GM20431 (cell line): ENCODE results near the gene ANKRD12.

Experiments used
- in situ Hi-C: fragments of 300-500 bp; cut with MseI, MboI; formaldehyde crosslinking; loops from one replicate; pipeline ENCODE4 v1.15.0; 2020; ENCODE audit warnings: low sequenced_read_pairs; ENCODE audit not compliant: unreplicated experiment

Gene ANKRD12

GRCh38 chr18:9105420-9105819 is 31.2 kb upstream of the ANKRD12 start:
- in situ Hi-C loops: no loop called here

- in situ Hi-C loops: no loop called here
Observed at GRCh38 chr18:9106094-9106493, 30.5 kb upstream of the ANKRD12 start.

GRCh38 chr18:9106800-9107584 is 29.6 kb upstream of the ANKRD12 start:
- in situ Hi-C loops: no loop called here

GRCh38 chr18:9108911-9109310 is 27.7 kb upstream of the ANKRD12 start:
- in situ Hi-C loops: no loop called here

GRCh38 chr18:9109523-9109922 is 27.1 kb upstream of the ANKRD12 start:
- in situ Hi-C loops: no loop called here

- in situ Hi-C loops: no loop called here
Observed at GRCh38 chr18:9113468-9114149, 23.0 kb upstream of the ANKRD12 start.

GRCh38 chr18:9115984-9116383 is 20.6 kb upstream of the ANKRD12 start:
- in situ Hi-C loops: no loop called here

- in situ Hi-C loops: no loop called here
Observed at GRCh38 chr18:9117980-9118841, 18.4 kb upstream of the ANKRD12 start.

- in situ Hi-C loops: no loop called here
Observed at GRCh38 chr18:9120796-9121195, 15.8 kb upstream of the ANKRD12 start.

- in situ Hi-C loops: no loop called here
Observed at GRCh38 chr18:9123520-9123919, 13.1 kb upstream of the ANKRD12 start.

- in situ Hi-C loops: no loop called here
Observed at GRCh38 chr18:9124824-9125223, 11.8 kb upstream of the ANKRD12 start.

GRCh38 chr18:9126337-9126736 is 10.2 kb upstream of the ANKRD12 start:
- in situ Hi-C loops: no loop called here

GRCh38 chr18:9130195-9130594 is 6.4 kb upstream of the ANKRD12 start:
- in situ Hi-C loops: no loop called here

GRCh38 chr18:9130806-9131205 is 5.8 kb upstream of the ANKRD12 start:
- in situ Hi-C loops: no loop called here

GRCh38 chr18:9132628-9133027 is 4.0 kb upstream of the ANKRD12 start:
- in situ Hi-C loops: no loop called here

GRCh38 chr18:9133225-9133624 is 3.4 kb upstream of the ANKRD12 start:
- in situ Hi-C loops: no loop called here

GRCh38 chr18:9135081-9135911 is 1.3 kb upstream of the ANKRD12 start:
- in situ Hi-C loops: no loop called here

GRCh38 chr18:9135912-9136314 is 668 bp upstream of the ANKRD12 start:
- in situ Hi-C loops: no loop called here

GRCh38 chr18:9137168-9138066 is 836 bp downstream of the ANKRD12 start:
- in situ Hi-C loops: no loop called here
